B cell (primary cell): ENCODE measurements around the gene ZNF445. TPM values are rescaled to one million over a fixed set of nuclear protein-coding genes. Genes with fewer than 3 reads are reported as not detected.
A peak's percentile ranks its signal among the peaks of the same experiment; 100 is the strongest.

Experiments
- ATAC-seq: fragments of 200-7000 bp; cut with Tn5 transposase; one replicate; pipeline ENCODE4 v1.10.0; 2021; ENCODE audit warnings: low read depth, mild to moderate bottlenecking, moderate number of reproducible peaks, moderate library complexity
- CTCF ChIA-PET: fragments of 350-600 bp; sonication (Branson Sonifier 250); formaldehyde crosslinking; loops from one replicate; lab custom pipeline; 2021; ENCODE audit warnings: antibody characterized with exemption, inconsistent platforms; lab: Charles Lee
- POLR2A ChIA-PET: fragments of 350-600 bp; sonication (Branson Sonifier 250); formaldehyde crosslinking; loops from one replicate; lab custom pipeline; 2021; ENCODE audit warnings: antibody characterized with exemption; lab: Charles Lee
- DNase-seq: peaks from one replicate; pipeline ENCODE4 v3.0.0; 2013
- H2AFZ ChIP-seq: 2 replicates; pipeline ENCODE4 v1.6.1; 2012; ENCODE audit warnings: mild to moderate bottlenecking, low read depth, low read length; ENCODE audit not compliant: insufficient read depth, poor library complexity, severe bottlenecking
- H3K27ac ChIP-seq, 2 donors: 1 replicate in 1 of 2; 2 replicates in 1 of 2; pipeline ENCODE4 v1.5.1; 2012 to 2013; ENCODE audit warnings: low read length in 2 of 2, mild to moderate bottlenecking in 2 of 2, moderate library complexity in 1 of 2
- H3K27me3 ChIP-seq, 4 experiments: fragments of 200-600 bp in 1 of 4; sonication (generic) in 1 of 4; replicated peaks in 1 of 4; 1 replicate in 2 of 4; 2 replicates in 2 of 4; pipeline versions ENCODE4 v1.6.1 to v1.7.0; 2013 to 2016; ENCODE audit warnings: low read length in 3 of 4, mild to moderate bottlenecking in 2 of 4, mixed read lengths in 1 of 4, moderate library complexity in 1 of 4; ENCODE audit not compliant: insufficient read depth in 4 of 4, control insufficient read depth in 3 of 4; ENCODE audit errors: control extremely low read depth in 1 of 4
- H3K36me3 ChIP-seq, 2 experiments: replicated peaks in 1 of 2; 1 replicate in 1 of 2; 2 replicates in 1 of 2; pipeline versions ENCODE4 v1.6.1 to v1.7.1; 2013; ENCODE audit warnings: low read length in 1 of 2; ENCODE audit not compliant: insufficient read depth in 2 of 2, control insufficient read depth in 1 of 2; ENCODE audit errors: control extremely low read depth in 1 of 2, extremely low read depth in 1 of 2
- H3K4me1 ChIP-seq, 2 donors: fragments of 200-600 bp in 1 of 2; sonication (generic) in 1 of 2; 1 replicate in 1 of 2; 2 replicates in 1 of 2; pipeline versions ENCODE4 v1.5.1 to v1.6.1; 2013 to 2017; ENCODE audit warnings: low read length in 2 of 2; ENCODE audit not compliant: control insufficient read depth in 2 of 2, insufficient read depth in 2 of 2
- H3K4me2 ChIP-seq: replicated peaks from 2 replicates; pipeline ENCODE3; 2012; ENCODE audit warnings: mild to moderate bottlenecking, low read depth, low read length; ENCODE audit not compliant: poor library complexity, severe bottlenecking
- H3K4me3 ChIP-seq, 5 experiments: fragments of 200-600 bp in 1 of 5; sonication (generic) in 1 of 5; 1 replicate in 3 of 5; 2 replicates in 2 of 5; pipeline versions ENCODE4 v1.5.1 to v1.7.0; 2011 to 2016; ENCODE audit warnings: low read length in 4 of 5, mild to moderate bottlenecking in 4 of 5, low read depth in 2 of 5, control low read depth in 1 of 5, moderate library complexity in 1 of 5; ENCODE audit not compliant: insufficient read depth in 1 of 5; ENCODE audit errors: control extremely low read depth in 1 of 5, extremely low read depth in 1 of 5
- H3K79me2 ChIP-seq: fragments of 200-600 bp; sonication (generic); one replicate; pipeline ENCODE4 v1.6.0; 2016; ENCODE audit warnings: low read length; ENCODE audit not compliant: control insufficient read depth, insufficient read depth
- H3K9ac ChIP-seq: fragments of 200-600 bp; sonication (generic); 2 replicates; pipeline ENCODE4 v1.6.1; 2017; ENCODE audit warnings: mild to moderate bottlenecking, low read length, moderate library complexity
- H3K9me3 ChIP-seq, 3 donors: one replicate each; pipeline versions ENCODE4 v1.6.1 to v1.7.1; 2013; ENCODE audit warnings: low read length in 2 of 3; ENCODE audit not compliant: control insufficient read depth in 2 of 3, insufficient read depth in 1 of 3; ENCODE audit errors: control extremely low read depth in 1 of 3
- H4K20me1 ChIP-seq: 2 replicates; pipeline ENCODE4 v1.6.0; 2012; ENCODE audit warnings: mild to moderate bottlenecking, low read length; ENCODE audit not compliant: insufficient read depth, control insufficient read depth, poor library complexity, severe bottlenecking
- H3K27ac Mint-ChIP-seq: one replicate; pipeline ENCODE4 v1.8.0; 2021; ENCODE audit warnings: mixed read lengths
- H3K27me3 Mint-ChIP-seq: one replicate; pipeline ENCODE4 v1.8.0; 2021; ENCODE audit warnings: mixed read lengths
- H3K4me1 Mint-ChIP-seq: one replicate; pipeline ENCODE4 v1.8.0; 2021; ENCODE audit warnings: mixed read lengths
- H3K4me3 Mint-ChIP-seq: one replicate; pipeline ENCODE4 v1.8.0; 2021; ENCODE audit warnings: mixed read lengths
- H3K9me3 Mint-ChIP-seq: one replicate; pipeline ENCODE4 v1.8.0; 2022; ENCODE audit warnings: mixed read lengths; ENCODE audit not compliant: insufficient read depth
- CTCF ChIP-seq: fragments of 200-600 bp; IDR thresholded peaks from one replicate; pipeline ENCODE4 v1.8.0; 2022; ENCODE audit warnings: antibody characterized with exemption, mild to moderate bottlenecking
- EZH2 ChIP-seq: IDR thresholded peaks from 2 replicates; pipeline ENCODE4 v1.6.1; 2012; ENCODE audit warnings: borderline replicate concordance, low read depth, mild to moderate bottlenecking, moderate library complexity, low read length; ENCODE audit not compliant: insufficient read depth, poor library complexity, severe bottlenecking
- WGBS: methylation state at CpG from one replicate; pipeline ENCODE4 v1.1.5; 2013; ENCODE audit warnings: missing lambda C conversion rate; ENCODE audit not compliant: insufficient coverage; 5-methylcytosine and 5-hydroxymethylcytosine counted together
- intact Hi-C: fragments of 100-400 bp; cut with micrococcal nuclease; formaldehyde crosslinking; loops from one replicate; pipeline ENCODE4 v1.10.0; 2022
- polyA plus RNA-seq: library from polyadenylated mRNA; depleted of rRNA; stranded (reverse); fragments of >200 nt; gene quantifications from 2 replicates; pipeline ENCODE4 v1.2.3, GENCODE V29; 2012
- total RNA-seq, 2 donors: library from RNA; stranded (reverse); fragments of 120-200 nt in 1 of 2; gene quantifications; 1 replicate in 1 of 2; 2 replicates in 1 of 2; pipeline versions ENCODE4 v1.2.3 to v1.2.4, GENCODE V29; 2013 to 2022

The ZNF445 gene
- total and polyA plus RNA-seq, 2 donors (not counting 1 experiment from before 2014, with no cell fraction given), result 2.6 to 29.7 TPM

GRCh38 chr3:44518782-44519156 lies 41.3 kb upstream of the ZNF445 start:
- H3K27ac Mint-ChIP-seq, result peak overlapping the region; percentile 27
- Histone ChIP-seq H3K27me3 (no peaks in the 10 kb centered on the region), H3K4me1 (peaks cover 10 to 13% of the 10 kb centered on the region in 2 donors), H3K4me2 (no peak overlapping the region), H3K27ac (peak overlapping the region in 1 of 2 donors; percentile 20), H3K36me3 (no peaks in the 10 kb centered on the region), H2AFZ (no peak overlapping the region), H3K79me2 (no peaks in the 10 kb centered on the region), H3K9ac (no peak overlapping the region), H4K20me1 (no peaks in the 10 kb centered on the region), H3K4me3 (no peak overlapping the region), H3K9me3 (no peaks in the 10 kb centered on the region)
- intact Hi-C loops, result no loop called here
- 40% methylated on average over 1 of the region's 2 CpGs for WGBS
- no peak for TF ChIP-seq EZH2
- TF ChIP-seq CTCF, result no peak
- H3K9me3 Mint-ChIP-seq, result no peaks in the 10 kb centered on the region
- ATAC-seq, result no peak
- peaks cover 13% of the 10 kb centered on the region for H3K4me1 Mint-ChIP-seq
- ChIA-PET CTCF (no interaction called here), POLR2A (no interaction called here)
- H3K27me3 Mint-ChIP-seq, result peaks cover 17% of the 10 kb centered on the region
- no peak overlapping the region for H3K4me3 Mint-ChIP-seq
- no peak for DNase-seq

- H3K9me3 Mint-ChIP-seq, result no peaks in the 10 kb centered on the region
- H3K4me1 Mint-ChIP-seq, result peaks cover 22% of the 10 kb centered on the region
- Histone ChIP-seq H2AFZ (no peak overlapping the region), H3K9me3 (no peaks in the 10 kb centered on the region), H4K20me1 (no peaks in the 10 kb centered on the region), H3K27ac (no peak overlapping the region), H3K36me3 (no peaks in the 10 kb centered on the region), H3K4me1 (peaks cover 16 to 26% of the 10 kb centered on the region in 2 donors), H3K4me3 (no peak overlapping the region), H3K27me3 (no peaks in the 10 kb centered on the region), H3K4me2 (no peak overlapping the region), H3K79me2 (peaks cover under 1% of the 10 kb centered on the region), H3K9ac (no peak overlapping the region)
- intact Hi-C loops, result no loop called here
- POLR2A ChIA-PET, result no interaction called here
- no peak overlapping the region for H3K4me3 Mint-ChIP-seq
- TF ChIP-seq EZH2 (no peak), CTCF (no peak)
- DNase-seq (peak; percentile 14), ATAC-seq (no peak)
- H3K27me3 Mint-ChIP-seq, result peaks cover 2% of the 10 kb centered on the region
- WGBS, result no CpG with 5 or more reads among the region's 3 CpGs
- CTCF ChIA-PET, result no interaction called here
- H3K27ac Mint-ChIP-seq, result no peak overlapping the region
Measured at GRCh38 chr3:44516230-44516629, 38.8 kb upstream of the ZNF445 start.
